HG02884 (cell line): Measurements from ENCODE around the gene GARIN5A.
"Not testable (repeated sequence)": the region's sequence is repeated elsewhere in the genome, so short reads cannot be mapped to it uniquely, and the experiment has no call there.

ENCODE experiments used
- ATAC-seq: cut with Tn5 transposase; IDR thresholded peaks from one replicate; pipeline ENCODE4 v1.9.1; 2021; ENCODE audit warnings: mild to moderate bottlenecking, moderate library complexity; ENCODE audit not compliant: unreplicated experiment

Gene GARIN5A

DNA sequence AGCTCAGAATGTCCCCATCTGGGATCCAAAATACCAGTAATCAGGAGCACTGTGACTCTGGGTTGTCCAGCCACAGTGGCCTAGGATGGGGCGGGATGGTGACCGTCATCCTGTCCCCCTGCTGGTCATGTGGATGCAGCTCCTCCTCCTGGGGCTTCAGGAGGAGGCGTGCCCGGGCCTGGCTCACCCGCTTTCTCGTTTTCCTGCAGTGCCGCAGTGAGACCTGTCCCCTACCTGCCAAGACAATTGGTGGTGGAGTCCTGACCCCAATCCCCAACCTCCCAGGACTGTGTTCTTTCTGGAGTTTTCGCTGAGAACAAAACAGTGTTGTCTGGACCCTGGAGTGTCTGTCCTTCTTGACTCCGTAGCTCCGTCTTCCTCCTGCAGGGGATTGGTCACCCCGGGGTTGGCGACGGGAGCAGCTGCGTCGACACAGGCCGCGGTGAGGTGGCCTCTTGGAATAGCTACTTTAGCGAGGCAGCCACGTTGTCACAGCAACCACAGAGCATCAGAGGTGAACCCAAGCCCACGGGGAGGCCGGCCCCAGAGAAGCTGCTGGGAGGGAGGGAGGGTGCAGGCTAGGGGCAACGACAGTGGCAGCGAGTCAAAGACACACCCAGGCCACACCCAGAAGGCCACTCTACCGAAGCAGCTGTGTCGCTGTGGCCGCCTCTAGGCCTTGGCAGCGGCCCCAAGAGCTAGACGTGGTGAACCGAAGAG, 10.5 kb downstream of the GARIN5A start:
- ATAC-seq, result no peak

DNA sequence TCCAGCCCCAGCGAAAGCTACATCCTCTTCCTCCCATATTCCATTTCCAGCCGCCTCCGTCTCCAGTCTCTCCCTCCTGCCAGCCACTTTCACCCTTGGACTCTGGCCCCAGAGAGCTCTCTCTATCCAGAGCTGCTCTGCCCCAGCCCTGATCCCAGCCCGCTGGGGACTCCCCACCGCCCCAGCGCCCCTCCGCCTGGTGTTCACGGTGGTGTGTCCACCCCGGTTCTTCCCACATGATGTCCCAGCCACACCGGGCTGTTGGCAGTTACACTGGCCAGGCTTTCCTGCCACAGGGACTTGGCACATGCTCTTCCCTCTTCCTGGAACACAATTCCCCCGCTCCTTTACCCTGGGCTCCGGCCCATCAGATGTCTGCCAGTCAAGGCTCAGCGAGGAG, 11.6 kb downstream of the GARIN5A start:
- ATAC-seq, result no peak

DNA sequence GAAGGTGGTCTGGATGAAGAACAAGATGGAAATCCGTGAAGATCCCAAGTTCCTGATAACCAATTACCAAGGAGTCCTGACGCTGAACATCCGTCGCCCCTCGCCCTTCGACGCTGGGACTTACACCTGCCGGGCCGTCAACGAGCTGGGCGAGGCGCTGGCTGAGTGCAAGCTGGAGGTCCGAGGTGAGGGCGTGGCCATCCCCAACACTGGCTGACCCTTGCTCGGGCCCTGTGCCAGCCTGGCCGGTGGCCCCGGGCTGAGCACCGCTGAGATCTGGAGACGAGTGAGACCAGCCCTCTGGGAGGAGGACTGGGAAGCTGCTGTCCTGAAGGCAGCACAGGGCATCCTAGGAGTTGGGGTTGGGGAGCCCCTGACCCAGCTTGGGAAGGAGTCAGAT, 12.3 kb downstream of the GARIN5A start:
- ATAC-seq, result no peak

DNA sequence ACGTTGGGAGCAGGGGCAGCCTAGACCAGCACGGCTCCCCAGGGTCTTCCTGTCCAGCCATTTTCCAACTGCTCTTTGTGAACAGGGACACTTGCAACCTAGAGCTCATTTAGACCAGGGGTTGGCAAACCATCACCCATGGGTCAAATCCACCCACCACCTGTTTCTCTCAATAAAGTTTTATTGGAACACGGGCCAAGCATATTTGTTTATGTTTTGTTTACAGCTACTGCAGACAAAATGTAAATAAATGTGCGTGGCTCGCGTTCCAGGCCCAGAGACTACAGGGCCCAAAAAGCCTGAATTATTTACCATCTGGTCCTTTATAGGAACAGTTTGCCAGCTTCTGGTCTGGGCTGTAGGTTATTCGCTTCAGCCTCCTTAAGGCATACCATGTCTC, 13.7 kb downstream of the GARIN5A start:
- ATAC-seq, result no peak

DNA sequence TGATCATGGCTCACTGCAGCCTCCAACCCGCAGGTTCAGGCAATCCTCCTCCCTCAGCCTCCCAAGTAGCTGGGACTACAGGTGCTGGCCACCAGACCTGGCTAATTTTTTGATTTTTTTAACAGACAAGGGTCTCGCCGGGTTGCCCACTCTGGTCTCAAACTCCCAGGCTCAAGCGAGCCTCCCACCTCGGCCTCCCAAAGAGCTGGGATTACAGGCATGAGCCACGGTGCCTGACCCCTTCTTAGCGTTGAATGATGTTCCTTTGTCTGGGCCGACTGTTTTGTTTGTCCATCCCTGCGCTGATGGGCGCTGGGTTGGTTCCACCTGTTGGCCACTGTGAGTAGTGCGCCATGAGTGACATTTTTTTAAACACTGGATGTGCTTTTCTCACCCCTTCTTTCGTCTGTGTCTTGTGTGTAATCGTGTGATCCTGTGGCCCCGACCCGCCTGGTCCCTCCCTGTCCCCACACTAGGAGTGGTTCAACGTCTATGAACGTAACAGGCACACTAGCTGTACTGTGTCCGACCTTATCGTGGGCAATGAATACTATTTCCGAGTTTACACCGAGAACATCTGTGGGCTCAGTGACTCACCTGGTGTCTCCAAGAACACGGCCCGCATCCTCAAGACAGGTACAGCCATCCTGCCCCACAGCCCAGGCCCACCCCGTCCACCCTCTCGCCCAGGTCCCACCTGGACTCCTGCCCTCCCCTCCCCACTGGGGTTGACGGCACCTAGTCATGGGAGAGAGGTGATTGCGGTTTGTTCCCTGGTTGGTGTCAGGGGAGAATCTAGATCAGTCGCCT, 15.4 kb downstream of the GARIN5A start:
- ATAC-seq, result no peak

DNA sequence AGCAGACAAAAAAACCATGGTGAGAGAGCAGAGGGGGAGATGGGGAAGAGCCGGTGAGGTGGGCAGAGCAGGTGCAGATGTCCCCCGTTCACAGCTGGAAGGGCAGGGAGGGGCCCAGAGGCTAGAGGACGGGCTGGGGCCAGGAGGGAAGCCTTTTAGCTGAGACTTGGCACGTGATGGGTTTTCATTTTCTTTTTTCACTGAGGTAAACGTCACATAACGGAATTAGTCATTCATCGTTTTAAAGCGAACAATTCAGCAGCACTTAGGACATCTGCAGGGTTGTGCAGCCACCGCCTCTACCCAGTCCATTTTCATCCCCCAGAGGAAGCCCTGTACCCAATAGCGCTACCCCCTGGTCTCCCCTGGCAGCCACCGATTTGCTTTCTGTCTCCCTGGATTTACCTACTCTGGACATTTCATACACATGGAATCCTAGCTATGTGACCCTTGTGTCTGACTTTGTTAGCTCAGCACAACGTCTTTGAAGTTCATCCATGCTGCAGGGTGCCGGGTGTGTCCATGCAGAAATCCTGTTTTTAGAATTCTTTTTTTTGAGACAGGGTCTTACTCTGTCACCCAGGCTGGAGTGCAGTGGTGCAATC, 16.4 kb downstream of the GARIN5A start:
- no peak for ATAC-seq

DNA sequence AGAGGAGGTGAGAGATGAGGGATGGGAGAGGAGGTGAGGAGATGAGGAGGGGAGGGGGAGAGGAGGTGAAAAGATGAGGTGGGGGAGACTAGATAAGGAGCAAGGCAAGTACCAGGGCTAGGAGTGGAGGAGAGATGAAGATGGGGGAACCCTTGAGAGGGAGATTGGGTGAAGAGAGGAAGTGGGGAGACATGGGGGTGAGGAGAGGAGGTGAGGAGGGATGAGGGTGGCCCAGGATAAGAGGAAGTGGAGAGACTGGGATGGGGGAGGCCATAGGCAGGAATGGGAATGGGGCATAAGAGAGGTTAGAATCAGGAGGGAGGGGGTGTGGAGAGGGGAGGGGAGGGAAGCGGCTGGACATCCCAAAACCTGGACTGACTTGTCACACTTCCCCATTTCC, 17.0 kb downstream of the GARIN5A start:
- ATAC-seq, result no peak

DNA sequence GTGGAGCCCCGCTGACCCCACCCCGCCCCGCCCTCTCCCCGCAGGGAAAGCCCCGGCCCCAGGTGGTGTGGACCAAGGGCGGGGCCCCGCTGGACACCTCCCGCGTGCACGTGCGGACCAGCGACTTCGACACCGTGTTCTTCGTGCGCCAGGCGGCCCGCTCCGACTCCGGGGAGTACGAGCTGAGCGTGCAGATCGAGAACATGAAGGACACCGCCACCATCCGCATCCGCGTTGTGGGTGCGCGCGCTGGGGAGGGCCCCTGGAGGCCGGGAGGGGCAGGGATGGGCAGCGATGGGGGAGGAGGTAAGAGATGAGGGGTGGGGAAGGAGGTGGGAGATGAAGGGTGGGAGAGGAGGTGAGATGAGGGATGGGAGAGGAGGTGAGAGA, 17.6 kb downstream of the GARIN5A start:
- no peak for ATAC-seq

DNA sequence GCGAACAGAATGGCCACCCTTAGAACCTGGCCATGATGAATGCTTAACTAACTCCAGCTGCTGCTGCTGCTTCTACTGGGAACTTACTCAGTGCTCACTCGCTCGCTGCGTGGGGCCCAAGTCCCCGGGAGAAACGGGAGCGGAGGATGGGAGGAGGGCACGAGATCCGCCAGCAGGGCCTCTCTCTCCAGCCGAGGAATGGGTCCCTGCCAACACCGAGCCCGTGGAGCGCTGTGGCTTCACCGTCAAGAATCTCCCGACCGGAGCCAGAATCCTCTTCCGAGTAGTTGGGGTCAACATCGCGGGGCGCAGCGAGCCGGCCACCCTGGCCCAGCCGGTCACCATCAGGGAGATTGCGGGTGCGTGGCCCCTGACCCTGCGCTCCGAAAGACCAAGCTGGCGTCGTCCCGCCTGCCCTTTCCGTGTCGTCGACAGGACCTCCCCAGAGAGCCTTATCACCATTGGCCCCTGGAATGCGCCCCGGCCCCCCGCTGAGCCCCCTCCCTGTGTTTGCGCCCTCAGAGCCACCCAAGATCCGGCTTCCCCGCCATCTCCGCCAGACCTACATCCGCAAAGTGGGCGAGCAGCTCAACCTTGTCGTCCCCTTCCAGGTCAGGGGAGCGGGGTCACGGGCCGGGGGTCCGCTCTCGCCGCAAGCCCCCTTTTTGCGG, 18.1 kb downstream of the GARIN5A start:
- ATAC-seq, result no peak

DNA sequence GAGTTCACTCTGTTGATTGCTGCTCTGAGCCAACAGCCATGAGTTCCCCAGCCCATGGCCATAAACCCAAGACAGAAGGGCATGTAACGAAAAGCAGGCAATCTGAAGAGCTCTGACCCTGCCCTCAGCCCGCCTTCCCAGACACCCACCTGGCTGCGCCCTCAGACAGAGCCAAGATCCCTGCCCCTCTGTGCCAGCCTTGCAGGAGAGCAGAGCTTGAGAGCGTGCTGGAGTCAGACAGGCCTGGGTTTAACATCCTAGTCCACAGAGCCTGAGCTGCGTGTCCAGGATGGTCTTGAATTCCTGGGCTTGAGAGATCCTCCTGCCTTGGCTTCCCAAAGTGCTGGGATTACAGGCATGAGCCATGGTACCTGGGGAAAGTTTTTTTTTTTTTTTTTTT, 19.3 kb downstream of the GARIN5A start:
- no peak for ATAC-seq

DNA sequence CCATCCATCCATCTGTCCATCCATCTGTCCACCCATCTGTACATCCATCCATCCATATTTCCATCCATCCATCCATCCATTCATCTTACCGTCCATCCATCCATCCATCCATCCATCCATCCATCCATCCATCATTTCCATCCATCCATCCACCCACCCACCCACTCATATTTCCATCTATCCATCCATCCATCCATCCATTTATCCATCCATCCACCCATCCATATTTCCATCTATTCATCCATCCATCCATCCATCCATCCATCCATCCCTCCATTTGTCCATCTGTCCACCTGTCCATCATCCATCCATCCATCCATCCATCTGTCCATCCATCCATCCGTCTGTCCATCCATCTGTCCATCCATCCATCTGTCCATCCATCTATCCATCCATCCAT, 20.7 kb downstream of the GARIN5A start:
- no peak for ATAC-seq

DNA sequence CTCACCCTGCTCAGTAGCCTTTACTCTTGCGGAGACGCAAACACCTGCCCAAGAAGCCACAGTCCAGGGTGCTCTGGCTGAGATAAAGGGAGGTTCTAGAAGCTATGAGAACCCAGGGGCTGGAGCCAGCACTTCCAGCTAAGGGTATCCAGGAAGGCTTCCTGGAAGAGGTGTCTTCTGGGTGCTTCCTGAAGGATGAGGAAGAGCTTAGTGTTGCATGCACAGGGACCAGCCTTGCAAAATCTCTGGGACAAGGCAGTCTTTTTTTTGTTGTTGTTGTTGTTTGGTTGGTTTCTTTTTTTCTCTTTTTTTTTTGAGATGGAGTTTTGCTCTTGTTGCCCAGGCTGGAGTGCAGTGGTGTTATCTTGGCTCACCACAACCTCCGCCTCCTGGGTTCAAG, 23.4 kb downstream of the GARIN5A start:
- no peak for ATAC-seq

DNA sequence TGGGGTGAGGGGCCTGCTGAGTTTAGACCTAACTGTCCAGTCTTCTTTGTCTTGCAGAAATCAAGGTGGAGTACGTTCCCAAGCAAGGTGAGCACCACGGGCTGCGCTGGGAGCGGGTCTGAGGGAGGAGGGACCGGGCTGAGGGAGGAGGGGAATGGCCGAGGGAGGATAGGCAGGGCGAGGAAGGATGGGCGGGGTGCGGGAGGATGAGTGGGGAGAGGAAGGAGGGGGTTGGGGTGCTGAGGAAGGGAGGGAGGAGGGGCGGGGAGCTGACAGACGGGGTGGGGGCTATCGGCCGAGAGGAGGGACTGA, 25.5 kb downstream of the GARIN5A start:
- no peak for ATAC-seq

DNA sequence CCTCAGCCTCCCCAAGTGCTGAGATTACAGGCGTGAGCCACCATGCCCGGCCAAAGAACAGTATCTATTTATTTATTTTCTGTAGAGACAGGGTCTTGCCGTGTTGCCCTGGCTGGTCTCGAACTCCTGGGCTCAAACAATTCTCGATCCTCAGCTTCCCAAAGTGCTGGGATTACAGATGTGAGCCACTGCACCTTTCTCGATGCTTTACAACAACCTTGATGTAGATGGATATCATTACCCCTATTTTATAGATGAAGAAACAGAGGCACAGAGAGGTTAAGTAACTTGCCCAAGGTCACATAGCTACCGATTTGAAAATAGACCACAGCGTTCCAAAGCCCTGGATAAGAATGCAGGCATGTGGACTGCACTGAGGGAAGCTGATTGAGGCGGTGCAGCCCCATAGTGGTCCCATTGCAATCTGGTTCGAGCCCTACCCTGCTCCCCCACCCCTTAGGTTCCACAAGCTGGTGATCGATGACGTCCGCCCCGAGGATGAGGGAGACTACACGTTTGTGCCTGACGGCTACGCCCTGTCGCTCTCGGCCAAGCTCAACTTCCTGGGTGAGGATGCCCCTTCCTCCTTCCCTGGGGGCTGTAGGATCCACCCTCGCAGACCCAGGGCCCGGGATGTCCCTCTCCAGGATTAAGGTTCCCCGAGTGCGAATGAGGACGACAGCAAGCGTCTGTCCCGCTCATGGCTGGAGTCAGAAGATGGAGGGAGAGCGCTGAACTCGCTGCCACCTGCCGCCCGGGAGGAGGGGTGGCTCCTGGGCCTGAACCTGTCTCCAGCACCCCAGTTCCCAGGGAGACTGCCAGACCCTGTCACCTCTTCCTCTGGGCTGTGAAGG, 26.1 kb downstream of the GARIN5A start:
- ATAC-seq, result no peak

DNA sequence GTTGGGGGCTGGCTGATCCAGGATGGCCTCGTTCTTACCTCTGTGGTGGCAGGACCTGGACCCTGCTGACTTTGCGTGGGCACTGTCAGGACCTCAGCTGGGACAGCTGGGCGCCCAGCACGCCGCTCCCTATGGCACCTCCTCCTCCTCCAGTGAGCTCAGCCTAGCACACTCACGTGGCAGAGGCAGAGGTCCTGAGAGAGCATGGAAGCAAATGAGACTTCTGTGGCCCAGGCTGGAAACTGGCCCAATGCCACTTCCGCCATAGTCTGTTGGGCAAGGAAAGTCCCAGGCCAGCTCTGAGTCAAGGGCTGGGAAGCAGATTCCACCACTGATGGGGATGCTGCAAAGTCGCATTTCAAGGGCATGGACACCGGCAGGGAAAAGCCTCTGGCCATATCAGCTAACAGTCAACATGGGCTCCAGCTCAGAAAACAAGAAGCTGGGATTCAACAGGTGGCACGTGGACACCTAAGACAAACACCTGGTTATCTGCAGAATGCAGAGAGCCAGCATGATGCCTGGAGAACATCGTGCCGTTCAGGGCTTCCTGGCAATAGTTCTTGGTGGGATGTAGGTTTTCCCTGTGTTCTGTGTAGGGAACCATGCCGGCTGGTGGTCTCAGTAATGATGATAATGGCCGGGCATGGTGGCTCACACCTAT, 27.3 kb downstream of the GARIN5A start:
- ATAC-seq, result no peak

DNA sequence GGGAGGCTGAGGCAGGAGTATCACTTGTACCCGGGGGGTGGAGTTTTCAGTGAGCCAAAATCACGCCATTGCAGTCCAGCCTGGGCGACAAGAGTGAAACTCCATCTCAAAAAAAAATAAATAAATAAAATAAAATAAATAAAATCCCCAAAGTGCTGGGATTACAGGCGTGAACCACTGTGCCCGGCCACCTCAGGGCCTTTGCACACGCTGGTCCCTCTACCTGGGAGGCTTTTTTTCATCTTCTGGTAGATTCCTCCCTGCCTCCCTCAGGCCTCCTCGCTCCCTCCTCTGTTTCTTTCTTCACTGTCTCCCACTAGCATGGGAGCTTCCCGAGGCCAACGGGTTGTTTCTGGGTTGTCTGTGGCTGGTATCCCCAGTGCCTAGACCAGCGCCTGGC, 28.9 kb downstream of the GARIN5A start:
- ATAC-seq, result no peak

DNA sequence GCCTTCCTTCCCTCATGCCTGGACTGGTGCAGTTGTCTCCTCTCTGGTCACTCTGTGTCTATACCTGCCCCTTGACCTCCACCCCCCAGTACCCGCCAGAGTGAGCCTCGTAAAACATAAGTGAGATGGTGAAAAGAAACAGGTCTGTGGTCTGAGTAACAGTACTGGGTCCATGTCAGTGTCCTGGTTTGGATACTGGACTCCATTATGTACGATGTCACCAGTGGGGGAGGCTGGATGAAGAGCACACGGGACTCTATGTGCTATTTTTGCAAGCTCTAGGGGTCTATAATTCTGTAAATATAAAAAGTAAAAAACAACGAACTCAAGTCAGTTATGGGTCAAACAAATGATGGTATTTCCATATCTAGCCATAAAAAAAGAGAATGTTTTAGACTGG, 29.6 kb downstream of the GARIN5A start:
- ATAC-seq, result no peak

DNA sequence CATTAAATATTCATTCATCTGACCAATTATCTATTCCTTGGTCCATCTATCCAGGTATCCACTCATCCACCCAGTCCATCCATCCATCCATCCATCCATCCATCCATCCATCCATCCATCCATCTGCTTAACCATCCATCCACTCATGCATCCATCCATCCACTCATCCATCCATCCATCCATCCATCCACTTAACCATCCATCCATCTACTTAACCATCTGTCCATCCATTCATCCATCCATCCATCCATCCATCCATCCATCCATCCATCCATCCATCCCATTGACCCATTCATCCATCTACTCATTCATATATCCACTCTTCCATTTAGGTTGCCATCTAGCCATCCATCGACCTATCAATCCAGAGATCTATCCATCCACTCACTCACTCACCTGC, 32.6 kb downstream of the GARIN5A start:
- ATAC-seq, result no peak

DNA sequence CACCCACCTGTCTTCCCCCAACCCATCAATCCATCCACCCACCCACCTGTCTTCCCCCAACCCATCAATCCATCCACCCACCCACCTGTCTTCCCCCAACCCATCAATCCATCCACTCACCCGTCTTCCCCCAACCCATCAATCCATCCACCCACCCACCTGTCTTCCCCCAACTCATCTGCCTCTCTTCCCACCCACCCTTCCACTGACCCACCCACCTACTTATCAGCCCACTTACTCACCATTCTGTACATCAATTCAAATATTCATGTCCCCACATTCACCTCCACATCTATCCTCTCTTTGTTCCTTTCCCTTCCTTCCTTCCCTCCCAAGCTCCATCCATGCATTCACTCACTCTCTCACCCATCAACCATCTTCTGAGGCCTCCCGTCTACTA, 37.5 kb downstream of the GARIN5A start:
- ATAC-seq, result not testable (repeated sequence)

DNA sequence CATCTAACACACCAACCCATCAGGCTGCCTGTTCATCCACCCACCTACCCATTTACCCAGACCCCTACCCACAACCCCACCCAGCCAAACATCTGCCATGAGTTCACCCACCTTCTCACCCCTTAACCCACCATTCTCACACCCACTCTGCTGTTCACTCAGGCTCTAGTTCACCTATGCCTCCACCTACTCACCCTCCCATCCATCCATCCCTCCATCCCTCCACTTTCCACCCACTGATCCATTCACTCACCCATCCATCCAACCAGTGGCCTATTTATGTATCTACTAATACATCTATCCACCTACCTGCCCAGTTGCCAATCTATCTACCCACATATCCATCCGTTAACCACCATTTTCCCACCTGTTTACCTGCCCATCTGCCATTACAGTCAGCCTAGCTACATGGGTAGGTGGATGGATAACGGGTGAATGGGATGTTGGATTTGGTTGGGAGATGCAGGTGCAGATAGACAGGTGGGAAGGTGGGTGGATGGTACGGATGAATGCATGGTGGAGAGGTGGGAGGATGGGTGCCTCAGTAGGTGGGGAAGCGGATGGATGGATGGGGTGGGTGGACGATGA, 38.7 kb downstream of the GARIN5A start:
- no peak for ATAC-seq
